Measurements from ENCODE around the gene CCDC33.

DNA sequence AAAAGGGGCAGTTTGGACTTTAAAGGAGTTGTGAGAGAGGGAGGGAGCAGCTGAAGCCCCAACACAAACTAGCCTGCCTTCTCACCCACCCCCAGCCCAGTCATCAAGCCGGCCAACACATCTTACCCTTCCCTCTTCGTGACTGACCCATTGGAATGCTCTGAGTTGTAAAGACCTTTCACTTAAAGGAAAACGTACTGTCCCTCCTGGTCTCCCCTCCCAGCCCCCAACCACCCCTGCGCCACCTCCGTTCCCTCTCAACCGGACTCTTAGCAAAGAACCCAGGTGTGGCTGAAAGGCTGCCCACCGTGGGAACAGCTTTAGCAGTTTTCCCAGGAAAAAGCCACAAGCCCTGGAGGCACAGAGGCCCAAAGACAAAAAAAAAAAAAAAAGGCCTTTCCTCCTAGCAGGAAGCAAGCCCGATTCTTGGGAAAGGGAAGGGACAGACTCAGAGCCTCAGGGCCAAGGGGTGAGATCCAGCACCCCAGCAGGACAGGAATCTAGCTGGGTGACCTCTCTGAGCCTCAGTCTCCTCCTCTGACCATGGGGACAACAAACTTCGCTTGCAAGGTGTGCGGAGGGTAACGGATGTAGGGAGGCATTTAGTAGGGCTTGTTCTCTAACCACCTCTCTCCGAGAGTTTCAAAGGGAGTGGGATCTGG lies 128.9 kb downstream of the CCDC33 start:
- TF ChIP-seq, protein P1, sequence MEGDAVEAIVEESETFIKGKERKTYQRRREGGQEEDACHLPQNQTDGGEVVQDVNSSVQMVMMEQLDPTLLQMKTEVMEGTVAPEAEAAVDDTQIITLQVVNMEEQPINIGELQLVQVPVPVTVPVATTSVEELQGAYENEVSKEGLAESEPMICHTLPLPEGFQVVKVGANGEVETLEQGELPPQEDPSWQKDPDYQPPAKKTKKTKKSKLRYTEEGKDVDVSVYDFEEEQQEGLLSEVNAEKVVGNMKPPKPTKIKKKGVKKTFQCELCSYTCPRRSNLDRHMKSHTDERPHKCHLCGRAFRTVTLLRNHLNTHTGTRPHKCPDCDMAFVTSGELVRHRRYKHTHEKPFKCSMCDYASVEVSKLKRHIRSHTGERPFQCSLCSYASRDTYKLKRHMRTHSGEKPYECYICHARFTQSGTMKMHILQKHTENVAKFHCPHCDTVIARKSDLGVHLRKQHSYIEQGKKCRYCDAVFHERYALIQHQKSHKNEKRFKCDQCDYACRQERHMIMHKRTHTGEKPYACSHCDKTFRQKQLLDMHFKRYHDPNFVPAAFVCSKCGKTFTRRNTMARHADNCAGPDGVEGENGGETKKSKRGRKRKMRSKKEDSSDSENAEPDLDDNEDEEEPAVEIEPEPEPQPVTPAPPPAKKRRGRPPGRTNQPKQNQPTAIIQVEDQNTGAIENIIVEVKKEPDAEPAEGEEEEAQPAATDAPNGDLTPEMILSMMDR (IDR thresholded peaks at IDR 0.05; ENCODE audit: low read depth, low read length) = no peak
- no peak for TF ChIP-seq EZH2phosphoT487 (IDR thresholded peaks at IDR 0.05; ENCODE audit: low read depth)

Measured in OCI-LY3 (cell line).